Natural killer cell (primary cell): ENCODE results near the gene BMAL2. TPM values are rescaled to one million over a fixed set of nuclear protein-coding genes. Genes with fewer than 3 reads are reported as not detected.

Source experiments
- ATAC-seq, 3 donors: fragments of 150-1000 bp in 2 of 3; fragments of 200-7000 bp in 1 of 3; cut with Tn5 transposase; 1 replicate in 1 of 3; 2 replicates in 2 of 3; pipeline ENCODE4 v1.10.0; 2021; ENCODE audit warnings: mild to moderate bottlenecking in 2 of 3, moderate library complexity in 2 of 3
- DNase-seq, 2 donors: peaks; one replicate each; pipeline versions ENCODE4 v3.0.0 to v3.0.0-alpha.2; 2013 to 2021; ENCODE audit warnings: mixed read lengths in 1 of 2
- H3K27ac ChIP-seq: one replicate; pipeline ENCODE4 v1.5.1; 2013; ENCODE audit warnings: mild to moderate bottlenecking, low read length
- H3K27me3 ChIP-seq: one replicate; pipeline ENCODE4 v1.6.1; 2013; ENCODE audit warnings: low read length; ENCODE audit not compliant: control insufficient read depth, insufficient read depth
- H3K36me3 ChIP-seq: one replicate; pipeline ENCODE4 v1.6.1; 2013; ENCODE audit warnings: low read length; ENCODE audit not compliant: control insufficient read depth, insufficient read depth
- H3K4me1 ChIP-seq: one replicate; pipeline ENCODE4 v1.6.1; 2013; ENCODE audit warnings: low read length; ENCODE audit not compliant: control insufficient read depth, insufficient read depth
- H3K4me3 ChIP-seq: one replicate; pipeline ENCODE4 v1.5.1; 2013; ENCODE audit warnings: low read length
- H3K9me3 ChIP-seq: one replicate; pipeline ENCODE4 v1.6.1; 2013; ENCODE audit warnings: low read length; ENCODE audit not compliant: control insufficient read depth, insufficient read depth
- H3K27ac Mint-ChIP-seq, 2 donors: one replicate each; pipeline ENCODE4 v1.8.0; 2022; ENCODE audit warnings: mild to moderate bottlenecking in 2 of 2, mixed read lengths in 2 of 2, moderate library complexity in 1 of 2
- H3K27me3 Mint-ChIP-seq, 2 donors: one replicate each; pipeline ENCODE4 v1.8.0; 2022; ENCODE audit warnings: low read depth in 2 of 2, mixed read lengths in 2 of 2
- H3K36me3 Mint-ChIP-seq: one replicate; pipeline ENCODE4 v1.8.0; 2022; ENCODE audit warnings: mixed read lengths
- H3K4me1 Mint-ChIP-seq, 2 donors: one replicate each; pipeline ENCODE4 v1.8.0; 2022; ENCODE audit warnings: mixed read lengths in 2 of 2
- H3K4me3 Mint-ChIP-seq: one replicate; pipeline ENCODE4 v1.8.0; 2022; ENCODE audit warnings: mild to moderate bottlenecking, moderate library complexity, mixed read lengths
- H3K9me3 Mint-ChIP-seq, 2 donors: one replicate each; pipeline ENCODE4 v1.8.0; 2022; ENCODE audit warnings: mixed read lengths in 2 of 2
- WGBS: methylation state at CpG from one replicate; pipeline ENCODE4 v1.1.7; 2013; ENCODE audit warnings: missing lambda C conversion rate; ENCODE audit not compliant: insufficient coverage; 5-methylcytosine and 5-hydroxymethylcytosine counted together
- intact Hi-C: fragments of 100-400 bp; cut with micrococcal nuclease; formaldehyde crosslinking; loops from one replicate; pipeline ENCODE4 v1.14.2; 2022
- total RNA-seq, 4 donors: library from RNA; stranded (reverse); fragments of 120-200 nt in 1 of 4; gene quantifications; one replicate each; pipeline versions ENCODE4 v1.2.3 to v1.2.4, GENCODE V29; 2013 to 2022
- TF ChIP-seq, protein P1 (sequence below): fragments of 200-600 bp; IDR thresholded peaks from one replicate; pipeline ENCODE4 v1.8.0; 2022; ENCODE audit warnings: antibody characterized with exemption

Gene BMAL2
- total RNA-seq, 3 donors from 2014 or later (not counting 1 experiment from before 2014, with no cell fraction given) = 0.16 to 0.33 (median 0.19) TPM

DNA sequence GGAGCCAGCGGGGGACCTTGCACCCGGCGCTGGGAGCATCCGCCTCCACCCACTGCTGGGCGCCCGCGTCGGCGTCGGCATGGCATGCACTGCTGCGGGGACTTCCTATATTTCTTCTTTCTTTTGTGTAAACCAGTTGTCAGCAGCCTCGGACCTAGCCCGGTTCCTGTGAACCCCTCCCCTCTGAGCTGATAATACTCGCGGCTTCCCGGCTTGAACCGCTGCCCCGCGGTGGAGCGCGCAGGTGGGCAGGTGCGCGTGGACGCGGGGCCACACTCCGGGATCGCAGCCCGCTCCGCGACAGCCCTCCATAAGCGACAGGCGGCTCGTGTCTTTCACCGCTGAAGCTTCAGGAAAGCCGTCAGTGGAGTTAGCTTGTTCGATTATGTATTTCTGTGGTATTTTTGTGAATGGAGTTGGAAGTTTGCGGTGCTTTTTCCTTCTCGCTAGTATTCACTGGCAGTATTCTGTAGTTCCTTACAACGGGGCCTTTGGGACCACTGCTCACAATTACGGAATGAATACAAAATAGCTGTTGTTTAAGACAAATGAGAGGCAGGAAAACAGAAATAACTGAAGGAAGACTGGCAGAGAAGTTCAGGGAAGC is 870 bp downstream of the BMAL2 start:
- intact Hi-C loops = no loop called here
- Histone ChIP-seq H3K27ac (no peak overlapping the region), H3K9me3 (no peaks in the 10 kb centered on the region), H3K27me3 (peaks cover 20% of the 10 kb centered on the region), H3K4me3 (peak overlapping the region; percentile 37), H3K36me3 (no peaks in the 10 kb centered on the region), H3K4me1 (peaks cover 12% of the 10 kb centered on the region)
- Mint-ChIP-seq H3K9me3 (no peaks in the 10 kb centered on the region), H3K27ac (peak overlapping the region in 1 of 2 donors; percentile 32), H3K4me3 (peak overlapping the region; percentile 98), H3K4me1 (peaks cover 14 to 16% of the 10 kb centered on the region in 2 donors), H3K36me3 (no peaks in the 10 kb centered on the region), H3K27me3 (peaks cover 42 to 58% of the 10 kb centered on the region in 2 donors)
- DNase-seq = peak; percentile 19 to 49
- TF ChIP-seq, protein P1, sequence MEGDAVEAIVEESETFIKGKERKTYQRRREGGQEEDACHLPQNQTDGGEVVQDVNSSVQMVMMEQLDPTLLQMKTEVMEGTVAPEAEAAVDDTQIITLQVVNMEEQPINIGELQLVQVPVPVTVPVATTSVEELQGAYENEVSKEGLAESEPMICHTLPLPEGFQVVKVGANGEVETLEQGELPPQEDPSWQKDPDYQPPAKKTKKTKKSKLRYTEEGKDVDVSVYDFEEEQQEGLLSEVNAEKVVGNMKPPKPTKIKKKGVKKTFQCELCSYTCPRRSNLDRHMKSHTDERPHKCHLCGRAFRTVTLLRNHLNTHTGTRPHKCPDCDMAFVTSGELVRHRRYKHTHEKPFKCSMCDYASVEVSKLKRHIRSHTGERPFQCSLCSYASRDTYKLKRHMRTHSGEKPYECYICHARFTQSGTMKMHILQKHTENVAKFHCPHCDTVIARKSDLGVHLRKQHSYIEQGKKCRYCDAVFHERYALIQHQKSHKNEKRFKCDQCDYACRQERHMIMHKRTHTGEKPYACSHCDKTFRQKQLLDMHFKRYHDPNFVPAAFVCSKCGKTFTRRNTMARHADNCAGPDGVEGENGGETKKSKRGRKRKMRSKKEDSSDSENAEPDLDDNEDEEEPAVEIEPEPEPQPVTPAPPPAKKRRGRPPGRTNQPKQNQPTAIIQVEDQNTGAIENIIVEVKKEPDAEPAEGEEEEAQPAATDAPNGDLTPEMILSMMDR = no peak
- 2% methylated on average over 40 of the region's 40 CpGs for WGBS
- peak; percentile 59 to 79 (median 77) for ATAC-seq

DNA sequence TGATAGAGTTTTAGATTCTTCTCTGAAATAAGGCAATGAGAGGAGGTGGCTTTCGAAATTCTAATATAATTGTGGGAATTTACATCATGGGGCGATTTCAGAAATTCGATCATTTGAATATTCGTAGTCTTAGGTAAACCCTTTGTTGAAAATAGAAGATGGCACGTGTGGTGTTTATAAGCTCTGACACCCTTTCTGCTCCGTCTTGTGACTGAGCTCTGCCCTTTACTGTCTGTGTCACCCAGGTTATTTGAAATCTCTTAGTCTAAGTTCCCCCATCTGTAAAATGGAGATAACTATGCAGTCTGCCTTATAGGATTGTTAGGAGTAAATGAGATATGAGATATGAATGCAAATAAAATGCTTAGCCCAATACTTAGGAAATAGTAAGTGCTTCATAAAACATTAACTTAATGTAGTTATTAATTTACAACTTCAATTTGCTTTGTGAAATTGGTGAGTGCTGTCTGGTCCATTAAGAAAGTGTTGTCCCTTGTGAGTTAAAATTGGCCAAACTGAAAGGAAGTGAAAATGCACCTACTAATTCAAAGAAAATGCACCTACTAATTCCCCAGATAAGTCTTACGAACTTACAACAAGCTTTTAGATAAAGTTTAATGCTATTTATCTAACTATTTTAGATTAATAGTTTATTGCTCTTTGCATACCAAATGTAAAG is 1.5 kb downstream of the BMAL2 start:
- Histone ChIP-seq H3K27ac (no peak overlapping the region), H3K27me3 (peaks cover 20% of the 10 kb centered on the region), H3K9me3 (no peaks in the 10 kb centered on the region), H3K36me3 (no peaks in the 10 kb centered on the region), H3K4me1 (peaks cover 12% of the 10 kb centered on the region), H3K4me3 (no peak overlapping the region)
- Mint-ChIP-seq H3K27ac (peak overlapping the region in 1 of 2 donors; percentile 32), H3K36me3 (no peaks in the 10 kb centered on the region), H3K4me1 (peaks cover 14 to 16% of the 10 kb centered on the region in 2 donors), H3K9me3 (no peaks in the 10 kb centered on the region), H3K27me3 (peaks cover 45 to 58% of the 10 kb centered on the region in 2 donors), H3K4me3 (peak overlapping the region; percentile 98)
- ATAC-seq (no peak), DNase-seq (no peak)
- TF ChIP-seq, protein P1 = no peak
- intact Hi-C loops = no loop called here
- WGBS = 74% methylated on average over 6 of the region's 7 CpGs

DNA sequence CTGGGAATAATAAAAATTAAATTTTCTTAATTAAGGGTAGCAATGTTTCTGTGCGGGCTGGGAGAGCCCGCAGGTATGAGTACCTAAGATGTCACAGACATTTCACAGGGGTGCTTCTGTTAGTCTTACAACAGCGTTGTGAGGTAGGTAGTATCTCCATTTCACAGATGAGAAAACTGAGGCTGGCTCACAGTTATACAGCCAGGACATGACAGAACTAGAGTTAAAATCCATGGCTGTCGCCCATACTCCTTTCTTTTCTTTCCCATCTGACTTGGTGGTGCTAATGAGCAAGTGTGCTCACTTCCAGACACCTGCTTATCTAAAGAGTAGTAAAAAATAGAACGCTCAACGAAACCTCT is 2.1 kb downstream of the BMAL2 start:
- H3K27me3 Mint-ChIP-seq = peaks cover 45 to 58% of the 10 kb centered on the region in 2 donors
- Histone ChIP-seq H3K9me3 (no peaks in the 10 kb centered on the region), H3K36me3 (no peaks in the 10 kb centered on the region), H3K27me3 (peaks cover 19% of the 10 kb centered on the region), H3K27ac (no peak overlapping the region), H3K4me3 (no peak overlapping the region), H3K4me1 (peaks cover 12% of the 10 kb centered on the region)
- H3K4me1 Mint-ChIP-seq = peaks cover 14 to 16% of the 10 kb centered on the region in 2 donors
- 71% methylated on average over 4 of the region's 6 CpGs for WGBS
- H3K36me3 Mint-ChIP-seq = no peaks in the 10 kb centered on the region
- DNase-seq (no peak), ATAC-seq (no peak)
- no peak overlapping the region for H3K27ac Mint-ChIP-seq
- TF ChIP-seq, protein P1 = no peak
- no peaks in the 10 kb centered on the region for H3K9me3 Mint-ChIP-seq
- intact Hi-C loops = no loop called here
- H3K4me3 Mint-ChIP-seq = no peak overlapping the region
